Body of pancreas (tissue), 4 donors: ENCODE measurements around the gene SEC31B. TPM values are rescaled to one million over a fixed set of nuclear protein-coding genes. Genes with fewer than 3 reads are reported as not detected.
A peak's percentile ranks its signal among the peaks of the same experiment; 100 is the strongest.

Experiments used
- ATAC-seq: fragments of 150-250 bp; one replicate; pipeline ENCODE4 v1.9.1; 2016
- DNase-seq, 4 donors: peaks; one replicate each; pipeline ENCODE4 v3.0.0-alpha.2; 2019
- H3K27ac ChIP-seq, 4 donors: fragments of 200-600 bp; sonication (generic); 1 replicate in 3 of 4; 2 replicates in 1 of 4; pipeline versions ENCODE4 v1.5.1 to v1.6.1; 2016 to 2019; ENCODE audit warnings: mild to moderate bottlenecking in 1 of 4, mixed read lengths in 1 of 4, moderate library complexity in 1 of 4
- H3K27me3 ChIP-seq, 2 donors: fragments of 200-600 bp; sonication (generic); one replicate each; pipeline ENCODE4 v1.6.0; 2016; ENCODE audit warnings: mild to moderate bottlenecking in 1 of 2
- H3K36me3 ChIP-seq, 2 donors: fragments of 200-600 bp; sonication (generic); replicated peaks in 1 of 2; 2 replicates each; pipeline ENCODE4 v1.5.1; 2016; ENCODE audit warnings: low read depth in 2 of 2; ENCODE audit not compliant: insufficient read depth in 1 of 2
- H3K4me1 ChIP-seq: fragments of 200-600 bp; sonication (generic); one replicate; pipeline ENCODE4 v1.6.0; 2016
- H3K4me3 ChIP-seq, 2 donors: fragments of 200-600 bp; sonication (generic); 1 replicate in 1 of 2; 2 replicates in 1 of 2; pipeline ENCODE4 v1.5.1; 2016 to 2019
- H3K9me3 ChIP-seq, 3 donors: fragments of 200-600 bp; sonication (generic); 1 replicate in 2 of 3; 2 replicates in 1 of 3; pipeline ENCODE4 v1.5.1; 2016
- POLR2A ChIP-seq, 3 donors: fragments of 450-650 bp; IDR thresholded peaks; one replicate each; pipeline ENCODE4 v1.6.1; 2016; ENCODE audit warnings: antibody characterized with exemption in 3 of 3, mild to moderate bottlenecking in 2 of 3
- WGBS, 2 donors: methylation state at CpG; one replicate each; pipeline ENCODE4 v1.1.5; 2017; 5-methylcytosine and 5-hydroxymethylcytosine counted together
- intact Hi-C: fragments of 100-400 bp; cut with DNase I; formaldehyde crosslinking; loops from one replicate; pipeline ENCODE4 v1.15.1; 2023
- total RNA-seq, 2 donors: library from RNA; depleted of rRNA; stranded (reverse); fragments of >200 nt; gene quantifications; one replicate each; pipeline ENCODE4 v1.1.0, GENCODE V29; 2016
- TF ChIP-seq, protein P1 (sequence below), 7 experiments: fragments of 450-650 bp in 4 of 7; fragments of 200-600 bp in 3 of 7; sonication (generic) in 3 of 7; IDR thresholded peaks; one replicate each; pipeline ENCODE4 v1.5.1; 2016 to 2019; ENCODE audit warnings: antibody characterized with exemption in 7 of 7

The SEC31B gene
- total RNA-seq, 2 donors from 2014 or later = 4.3 to 6.5 TPM

DNA sequence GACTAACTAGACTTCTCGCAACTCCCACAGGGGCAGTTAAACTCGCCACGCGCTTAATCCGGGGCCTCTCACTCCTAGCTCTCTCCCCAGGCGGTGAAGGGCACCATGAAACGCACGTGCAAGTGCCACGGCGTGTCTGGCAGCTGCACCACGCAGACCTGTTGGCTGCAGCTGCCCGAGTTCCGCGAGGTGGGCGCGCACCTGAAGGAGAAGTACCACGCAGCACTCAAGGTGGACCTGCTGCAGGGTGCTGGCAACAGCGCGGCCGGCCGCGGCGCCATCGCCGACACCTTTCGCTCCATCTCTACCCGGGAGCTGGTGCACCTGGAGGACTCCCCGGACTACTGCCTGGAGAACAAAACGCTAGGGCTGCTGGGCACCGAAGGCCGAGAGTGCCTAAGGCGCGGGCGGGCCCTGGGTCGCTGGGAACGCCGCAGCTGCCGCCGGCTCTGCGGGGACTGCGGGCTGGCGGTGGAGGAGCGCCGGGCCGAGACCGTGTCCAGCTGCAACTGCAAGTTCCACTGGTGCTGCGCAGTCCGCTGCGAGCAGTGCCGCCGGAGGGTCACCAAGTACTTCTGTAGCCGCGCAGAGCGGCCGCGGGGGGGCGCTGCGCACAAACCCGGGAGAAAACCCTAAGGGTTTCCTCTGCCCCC is 37.4 kb downstream of the SEC31B start:
- ATAC-seq (peak; percentile 87), DNase-seq (peak; percentile 83 to 85 (median 84))
- Histone ChIP-seq H3K4me1 (peaks cover 17% of the 10 kb centered on the region), H3K27me3 (no peaks in the 10 kb centered on the region), H3K36me3 (no peaks in the 10 kb centered on the region), H3K9me3 (no peaks in the 10 kb centered on the region), H3K27ac (peak overlapping the region; percentile 65 to 76 (median 73)), H3K4me3 (peak overlapping the region in 1 of 2 donors; percentile 19)
- WGBS, 2 donors = 0% methylated on average over 8 to 55 of the region's 59 CpGs
- intact Hi-C loops = no loop called here
- peak; percentile 71 to 75 (median 72) for TF ChIP-seq POLR2A (IDR thresholded peaks at IDR 0.05)
- TF ChIP-seq, protein P1, sequence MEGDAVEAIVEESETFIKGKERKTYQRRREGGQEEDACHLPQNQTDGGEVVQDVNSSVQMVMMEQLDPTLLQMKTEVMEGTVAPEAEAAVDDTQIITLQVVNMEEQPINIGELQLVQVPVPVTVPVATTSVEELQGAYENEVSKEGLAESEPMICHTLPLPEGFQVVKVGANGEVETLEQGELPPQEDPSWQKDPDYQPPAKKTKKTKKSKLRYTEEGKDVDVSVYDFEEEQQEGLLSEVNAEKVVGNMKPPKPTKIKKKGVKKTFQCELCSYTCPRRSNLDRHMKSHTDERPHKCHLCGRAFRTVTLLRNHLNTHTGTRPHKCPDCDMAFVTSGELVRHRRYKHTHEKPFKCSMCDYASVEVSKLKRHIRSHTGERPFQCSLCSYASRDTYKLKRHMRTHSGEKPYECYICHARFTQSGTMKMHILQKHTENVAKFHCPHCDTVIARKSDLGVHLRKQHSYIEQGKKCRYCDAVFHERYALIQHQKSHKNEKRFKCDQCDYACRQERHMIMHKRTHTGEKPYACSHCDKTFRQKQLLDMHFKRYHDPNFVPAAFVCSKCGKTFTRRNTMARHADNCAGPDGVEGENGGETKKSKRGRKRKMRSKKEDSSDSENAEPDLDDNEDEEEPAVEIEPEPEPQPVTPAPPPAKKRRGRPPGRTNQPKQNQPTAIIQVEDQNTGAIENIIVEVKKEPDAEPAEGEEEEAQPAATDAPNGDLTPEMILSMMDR (IDR thresholded peaks at IDR 0.05) = peak; percentile 71 to 85 (median 76)

DNA sequence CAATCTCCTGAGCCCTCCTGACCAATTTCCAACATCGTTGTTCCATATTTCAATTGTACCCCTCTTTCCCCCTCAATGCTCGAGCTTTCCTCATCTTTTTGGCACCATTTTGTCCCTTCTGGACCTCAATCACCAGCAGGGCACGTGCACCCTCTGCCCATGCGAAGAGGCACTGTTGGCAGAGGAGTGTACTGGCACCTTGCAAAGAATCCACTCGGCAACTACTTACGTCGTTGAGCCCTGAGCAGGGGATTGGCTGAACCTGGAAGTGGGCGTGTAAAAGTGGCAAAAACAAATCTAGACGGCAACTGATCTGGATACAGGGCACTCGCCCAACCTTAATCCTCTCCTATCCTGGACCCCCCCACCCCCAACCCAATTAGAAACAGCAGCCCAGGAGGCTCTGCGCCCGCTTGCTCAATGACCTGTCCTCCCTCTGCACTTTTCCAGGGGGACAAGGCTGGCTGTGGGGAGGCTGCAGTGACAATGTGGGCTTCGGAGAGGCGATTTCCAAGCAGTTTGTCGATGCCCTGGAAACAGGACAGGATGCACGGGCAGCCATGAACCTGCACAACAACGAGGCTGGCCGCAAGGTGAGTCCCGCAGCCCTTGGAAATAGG is 38.1 kb downstream of the SEC31B start:
- no peak overlapping the region for H3K4me3 ChIP-seq
- intact Hi-C loops = no loop called here
- H3K9me3 ChIP-seq = no peaks in the 10 kb centered on the region
- DNase-seq (peak; percentile 88 to 93 (median 91)), ATAC-seq (peak; percentile 92)
- WGBS, 2 donors = 1 to 2% methylated on average over 19 of the region's 19 CpGs
- no peaks in the 10 kb centered on the region for H3K36me3 ChIP-seq
- TF ChIP-seq, protein P1 (IDR thresholded peaks at IDR 0.05) = peak in 1 of 7 experiments; percentile 31
- no peak for TF ChIP-seq POLR2A (IDR thresholded peaks at IDR 0.05)
- peaks cover 17% of the 10 kb centered on the region for H3K4me1 ChIP-seq
- H3K27ac ChIP-seq = peak overlapping the region; percentile 65 to 76 (median 73)
- H3K27me3 ChIP-seq = no peaks in the 10 kb centered on the region

DNA sequence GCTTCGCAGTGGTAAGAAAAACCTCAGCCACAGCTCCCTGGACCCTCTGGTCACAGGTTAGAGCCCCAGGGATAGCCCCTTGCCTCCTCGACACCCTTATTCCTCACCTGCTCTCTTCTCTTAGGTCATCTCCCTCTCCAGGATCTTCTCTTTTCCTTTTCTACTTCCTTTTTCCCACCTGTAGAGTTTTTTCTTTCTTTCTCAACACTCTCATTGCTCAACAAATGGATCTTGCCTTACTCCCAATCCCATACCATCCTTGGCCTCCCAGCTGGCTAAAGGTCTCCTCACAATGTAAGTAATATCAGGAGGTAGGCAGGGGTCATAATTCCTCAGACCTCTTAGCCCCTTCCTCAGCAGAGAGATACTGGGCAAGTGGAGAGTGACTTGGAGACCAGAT is 39.7 kb downstream of the SEC31B start:
- no peaks in the 10 kb centered on the region for H3K36me3 ChIP-seq
- WGBS, 2 donors = 63 to 80% methylated on average over 2 of the region's 2 CpGs
- no peak for ATAC-seq
- intact Hi-C loops = no loop called here
- TF ChIP-seq POLR2A (IDR thresholded peaks at IDR 0.05) = no peak
- TF ChIP-seq, protein P1 (IDR thresholded peaks at IDR 0.05) = no peak
- no peak for DNase-seq
- no peaks in the 10 kb centered on the region for H3K27me3 ChIP-seq
- peaks cover 17% of the 10 kb centered on the region for H3K4me1 ChIP-seq
- H3K4me3 ChIP-seq = no peak overlapping the region
- no peaks in the 10 kb centered on the region for H3K9me3 ChIP-seq
- H3K27ac ChIP-seq = no peak overlapping the region

DNA sequence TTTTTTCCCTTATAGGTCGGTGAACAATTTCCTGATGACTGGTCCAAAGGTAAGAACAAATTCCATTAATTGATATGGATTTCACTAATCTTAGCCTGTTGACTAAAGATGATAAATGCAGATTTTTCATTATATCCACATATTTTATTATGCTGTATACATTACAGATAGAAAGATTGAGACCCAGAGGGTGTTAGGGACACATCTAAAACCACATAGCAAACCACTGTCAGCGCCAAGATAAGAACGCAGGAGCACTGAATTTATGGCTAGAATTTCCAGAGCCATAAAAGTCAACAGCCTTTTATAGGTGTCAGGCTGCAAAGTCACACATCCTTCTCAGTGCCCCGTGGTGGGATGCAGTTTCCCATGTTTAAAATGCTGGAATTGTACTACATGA is 40.6 kb downstream of the SEC31B start:
- intact Hi-C loops = no loop called here
- ATAC-seq = no peak
- H3K4me3 ChIP-seq = no peak overlapping the region
- H3K4me1 ChIP-seq = peaks cover 17% of the 10 kb centered on the region
- H3K27ac ChIP-seq = no peak overlapping the region
- 35 to 61% methylated on average over 4 of the region's 4 CpGs for WGBS, 2 donors
- H3K9me3 ChIP-seq = no peaks in the 10 kb centered on the region
- TF ChIP-seq, protein P1 (IDR thresholded peaks at IDR 0.05) = no peak
- no peak for TF ChIP-seq POLR2A (IDR thresholded peaks at IDR 0.05)
- no peaks in the 10 kb centered on the region for H3K36me3 ChIP-seq
- DNase-seq = no peak
- H3K27me3 ChIP-seq = no peaks in the 10 kb centered on the region
